Measurements from ENCODE around the gene OR51B4.

- TF ChIP-seq CTCF (IDR thresholded peaks at IDR 0.05; ENCODE audit: insufficient read depth, low read length, poor library complexity, severe bottlenecking) = no peak
- no peak for TF ChIP-seq EZH2phosphoT487 (conservative IDR thresholded peaks at IDR 0.05; ENCODE audit: low read length)
Measured at GRCh38 chr11:5252919-5253265, 48.9 kb downstream of the OR51B4 start.
